Ishikawa (cell line): ENCODE measurements around the gene HCFC1R1.

Experiments
- CEBPB ChIP-seq: IDR thresholded peaks from 2 replicates; pipeline ENCODE4 v1.6.1; 2012
- CREB1 ChIP-seq: IDR thresholded peaks from 2 replicates; pipeline ENCODE4 v1.6.1; 2012; ENCODE audit warnings: low read depth
- EGR1 ChIP-seq: IDR thresholded peaks from 2 replicates; pipeline ENCODE4 v1.6.1; 2012
- EP300 ChIP-seq: IDR thresholded peaks from 2 replicates; pipeline ENCODE4 v1.6.1; 2012; ENCODE audit warnings: borderline replicate concordance
- FOXM1 ChIP-seq: IDR thresholded peaks from 2 replicates; pipeline ENCODE4 v1.6.1; 2012; ENCODE audit warnings: low read depth, borderline replicate concordance
- NFIC ChIP-seq: IDR thresholded peaks from 2 replicates; pipeline ENCODE4 v1.6.1; 2012
- RAD21 ChIP-seq: IDR thresholded peaks from 2 replicates; pipeline ENCODE4 v1.6.1; 2012; ENCODE audit warnings: low read depth
- TAF1 ChIP-seq: IDR thresholded peaks from 2 replicates; pipeline ENCODE4 v1.6.1; 2012; ENCODE audit warnings: low read depth, mild to moderate bottlenecking
- TCF12 ChIP-seq: IDR thresholded peaks from 2 replicates; pipeline ENCODE4 v1.6.1; 2012; ENCODE audit warnings: low read depth
- TEAD4 ChIP-seq: IDR thresholded peaks from 2 replicates; pipeline ENCODE4 v1.6.1; 2012
- YY1 ChIP-seq: IDR thresholded peaks from 2 replicates; pipeline ENCODE4 v1.6.1; 2012; ENCODE audit warnings: low read depth
- ZBTB7A ChIP-seq: IDR thresholded peaks from 2 replicates; pipeline ENCODE4 v1.6.1; 2012; ENCODE audit warnings: low read depth
- TF ChIP-seq, protein P1 (sequence below): IDR thresholded peaks from 2 replicates; pipeline ENCODE4 v1.6.1; 2012
- TF ChIP-seq, protein P2 (sequence below): IDR thresholded peaks from 2 replicates; pipeline ENCODE4 v1.6.1; 2012
- TF ChIP-seq, protein P3 (sequence below): IDR thresholded peaks from 2 replicates; pipeline ENCODE4 v1.6.1; 2012; ENCODE audit warnings: low read depth, mild to moderate bottlenecking

The HCFC1R1 gene

GRCh38 chr16:3044708-3045107 is 21.0 kb upstream of the HCFC1R1 start:
- no peak for TF ChIP-seq ZBTB7A
- no peak for TF ChIP-seq EP300
- TF ChIP-seq FOXM1: no peak
- TF ChIP-seq, protein P1, sequence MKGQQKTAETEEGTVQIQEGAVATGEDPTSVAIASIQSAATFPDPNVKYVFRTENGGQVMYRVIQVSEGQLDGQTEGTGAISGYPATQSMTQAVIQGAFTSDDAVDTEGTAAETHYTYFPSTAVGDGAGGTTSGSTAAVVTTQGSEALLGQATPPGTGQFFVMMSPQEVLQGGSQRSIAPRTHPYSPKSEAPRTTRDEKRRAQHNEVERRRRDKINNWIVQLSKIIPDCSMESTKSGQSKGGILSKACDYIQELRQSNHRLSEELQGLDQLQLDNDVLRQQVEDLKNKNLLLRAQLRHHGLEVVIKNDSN: no peak
- no peak for TF ChIP-seq EGR1
- no peak for TF ChIP-seq CREB1
- TF ChIP-seq, protein P2, sequence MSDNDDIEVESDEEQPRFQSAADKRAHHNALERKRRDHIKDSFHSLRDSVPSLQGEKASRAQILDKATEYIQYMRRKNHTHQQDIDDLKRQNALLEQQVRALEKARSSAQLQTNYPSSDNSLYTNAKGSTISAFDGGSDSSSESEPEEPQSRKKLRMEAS: no peak
- TF ChIP-seq YY1: no peak
- no peak for TF ChIP-seq TEAD4
- no peak for TF ChIP-seq RAD21
- no peak for TF ChIP-seq CEBPB
- no peak for TF ChIP-seq TCF12
- TF ChIP-seq TAF1: no peak
- no peak for TF ChIP-seq NFIC
- TF ChIP-seq, protein P3, sequence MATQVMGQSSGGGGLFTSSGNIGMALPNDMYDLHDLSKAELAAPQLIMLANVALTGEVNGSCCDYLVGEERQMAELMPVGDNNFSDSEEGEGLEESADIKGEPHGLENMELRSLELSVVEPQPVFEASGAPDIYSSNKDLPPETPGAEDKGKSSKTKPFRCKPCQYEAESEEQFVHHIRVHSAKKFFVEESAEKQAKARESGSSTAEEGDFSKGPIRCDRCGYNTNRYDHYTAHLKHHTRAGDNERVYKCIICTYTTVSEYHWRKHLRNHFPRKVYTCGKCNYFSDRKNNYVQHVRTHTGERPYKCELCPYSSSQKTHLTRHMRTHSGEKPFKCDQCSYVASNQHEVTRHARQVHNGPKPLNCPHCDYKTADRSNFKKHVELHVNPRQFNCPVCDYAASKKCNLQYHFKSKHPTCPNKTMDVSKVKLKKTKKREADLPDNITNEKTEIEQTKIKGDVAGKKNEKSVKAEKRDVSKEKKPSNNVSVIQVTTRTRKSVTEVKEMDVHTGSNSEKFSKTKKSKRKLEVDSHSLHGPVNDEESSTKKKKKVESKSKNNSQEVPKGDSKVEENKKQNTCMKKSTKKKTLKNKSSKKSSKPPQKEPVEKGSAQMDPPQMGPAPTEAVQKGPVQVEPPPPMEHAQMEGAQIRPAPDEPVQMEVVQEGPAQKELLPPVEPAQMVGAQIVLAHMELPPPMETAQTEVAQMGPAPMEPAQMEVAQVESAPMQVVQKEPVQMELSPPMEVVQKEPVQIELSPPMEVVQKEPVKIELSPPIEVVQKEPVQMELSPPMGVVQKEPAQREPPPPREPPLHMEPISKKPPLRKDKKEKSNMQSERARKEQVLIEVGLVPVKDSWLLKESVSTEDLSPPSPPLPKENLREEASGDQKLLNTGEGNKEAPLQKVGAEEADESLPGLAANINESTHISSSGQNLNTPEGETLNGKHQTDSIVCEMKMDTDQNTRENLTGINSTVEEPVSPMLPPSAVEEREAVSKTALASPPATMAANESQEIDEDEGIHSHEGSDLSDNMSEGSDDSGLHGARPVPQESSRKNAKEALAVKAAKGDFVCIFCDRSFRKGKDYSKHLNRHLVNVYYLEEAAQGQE: no peak

DNA sequence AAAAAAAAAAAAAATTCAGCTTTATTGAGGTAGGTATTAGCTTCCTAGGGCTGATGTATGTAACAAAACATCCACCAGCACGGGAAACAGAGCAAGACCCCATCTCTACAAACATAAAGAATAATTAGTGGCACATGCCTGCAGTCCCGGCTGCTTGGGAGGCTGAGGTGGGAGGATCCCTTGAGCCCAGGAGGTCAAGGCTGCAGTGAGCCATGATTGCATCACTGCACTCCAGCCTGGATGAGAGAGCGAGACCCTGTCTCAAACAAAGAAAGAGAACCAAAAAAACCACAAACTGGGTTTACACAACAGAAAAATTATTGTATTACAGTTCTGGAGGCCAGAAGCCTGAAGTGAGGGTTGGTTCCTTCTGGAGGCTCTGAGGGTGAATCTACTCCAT is 18.6 kb upstream of the HCFC1R1 start:
- no peak for TF ChIP-seq TAF1
- no peak for TF ChIP-seq NFIC
- no peak for TF ChIP-seq RAD21
- TF ChIP-seq, protein P2: no peak
- no peak for TF ChIP-seq TCF12
- TF ChIP-seq, protein P1: no peak
- TF ChIP-seq CEBPB: no peak
- no peak for TF ChIP-seq ZBTB7A

DNA sequence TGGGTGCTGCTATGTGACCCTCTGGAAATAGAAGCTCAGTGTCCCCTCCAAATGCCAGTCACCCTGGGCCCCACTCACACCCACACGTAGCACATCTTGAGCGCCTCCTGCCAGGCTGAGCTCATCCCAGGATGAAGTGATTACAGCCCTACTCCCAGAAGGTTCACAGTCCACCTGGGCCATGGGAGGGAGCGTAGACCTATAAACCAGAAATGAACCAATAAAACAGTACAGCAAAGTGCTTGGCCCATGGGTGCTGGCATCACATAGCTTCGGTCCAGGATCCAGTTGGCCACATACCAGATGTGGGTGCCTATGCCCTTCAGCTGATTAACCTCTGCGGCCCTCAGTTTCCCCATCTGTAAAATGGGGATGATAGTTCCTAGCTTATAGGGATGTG is 15.2 kb upstream of the HCFC1R1 start:
- no peak for TF ChIP-seq RAD21
- TF ChIP-seq YY1: no peak
- TF ChIP-seq NFIC: no peak
- TF ChIP-seq EGR1: no peak
- no peak for TF ChIP-seq TAF1
- no peak for TF ChIP-seq ZBTB7A

GRCh38 chr16:3038256-3038655 is 14.5 kb upstream of the HCFC1R1 start:
- TF ChIP-seq, protein P2: no peak; the same call in 1 of the 2 replicates
- TF ChIP-seq EGR1: no peak
- TF ChIP-seq TAF1: no peak
- 0 out of 2 replicates have a peak, but pooled peaks have one; percentile 14 for TF ChIP-seq TEAD4
- no peak for TF ChIP-seq ZBTB7A
- no peak for TF ChIP-seq YY1
- 0 out of 2 replicates have a peak, but pooled peaks have one; percentile 23 for TF ChIP-seq TCF12
- TF ChIP-seq, protein P1: peak; percentile 27; the same call in 1 of the 2 replicates
- 0 out of 2 replicates have a peak, but pooled peaks have one; percentile 23 for TF ChIP-seq EP300
- TF ChIP-seq, protein P3: no peak
- TF ChIP-seq CEBPB: peak; percentile 98
- TF ChIP-seq NFIC: peak; percentile 88
- TF ChIP-seq FOXM1: no peak
- TF ChIP-seq CREB1: no peak
- no peak for TF ChIP-seq RAD21

- TF ChIP-seq, protein P3: no peak
- TF ChIP-seq TAF1 (peak; percentile 40; the same call in 1 of the 2 replicates), ZBTB7A (peak; percentile 8; the same call in 1 of the 2 replicates), TCF12 (0 out of 2 replicates have a peak, but pooled peaks have one; percentile 17)
- TF ChIP-seq, protein P1: no peak
Observed at GRCh38 chr16:3036726-3037315, 13.1 kb upstream of the HCFC1R1 start, which contains the start of gene BICDL2. TSS of gene BICDL2 (minus strand) at chr16:3036944. CDS start at chr16:3035496, 1,448 bp downstream.
